Measurements from ENCODE around the gene WNT1. TPM values are rescaled to one million over a fixed set of nuclear protein-coding genes. Genes with fewer than 3 reads are reported as not detected.

The WNT1 gene
- total RNA-seq, 1 experiment from 2014 or later, result not detected

GRCh38 chr12:48969833-48970701 lies 8.1 kb upstream of the WNT1 start:
- Mint-ChIP-seq H3K27ac (ENCODE audit: unreplicated experiment) (no peak overlapping the region), H3K9me3 (ENCODE audit: low read depth, unreplicated experiment) (no peaks in the 10 kb centered on the region), H3K4me1 (ENCODE audit: low read depth, unreplicated experiment) (peaks cover 18% of the 10 kb centered on the region), H3K36me3 (ENCODE audit: insufficient read depth, unreplicated experiment) (no peaks in the 10 kb centered on the region), H3K27me3 (ENCODE audit: unreplicated experiment) (peaks cover 84% of the 10 kb centered on the region), H3K4me3 (ENCODE audit: low read depth, unreplicated experiment) (peak overlapping the region; percentile 19)
- CTCF ChIA-PET, result no interaction called here
- no peak for DNase-seq
- intact Hi-C loops (cut with micrococcal nuclease; ENCODE audit: unreplicated experiment), result loop anchor here (10.0 kb wide), 1 partner anchor 115 kb away; the partner anchor contains the start of gene DDX23
- TF ChIP-seq CTCF (IDR thresholded peaks at IDR 0.05; ENCODE audit: unreplicated experiment), result no peak
- BruUV-seq (replicated peaks), result no TSS peak

- Mint-ChIP-seq H3K9me3 (ENCODE audit: low read depth, unreplicated experiment) (no peaks in the 10 kb centered on the region), H3K4me3 (ENCODE audit: low read depth, unreplicated experiment) (peak overlapping the region; percentile 58), H3K36me3 (ENCODE audit: insufficient read depth, unreplicated experiment) (no peaks in the 10 kb centered on the region), H3K27ac (ENCODE audit: unreplicated experiment) (no peak overlapping the region), H3K4me1 (ENCODE audit: low read depth, unreplicated experiment) (peaks cover 18% of the 10 kb centered on the region), H3K27me3 (ENCODE audit: unreplicated experiment) (peaks cover 84% of the 10 kb centered on the region)
- no peak for DNase-seq
- CTCF ChIA-PET, result no interaction called here
- intact Hi-C loops (cut with micrococcal nuclease; ENCODE audit: unreplicated experiment), result loop anchor here (10.0 kb wide), 1 partner anchor 116 kb away; the partner anchor contains the start of gene DDX23
- TF ChIP-seq CTCF (IDR thresholded peaks at IDR 0.05; ENCODE audit: unreplicated experiment), result no peak
- BruUV-seq (replicated peaks), result no TSS peak
Observed at GRCh38 chr12:48970702-48971334, 7.3 kb upstream of the WNT1 start.

GRCh38 chr12:48972213-48972951 lies 5.7 kb upstream of the WNT1 start:
- intact Hi-C loops (cut with micrococcal nuclease; ENCODE audit: unreplicated experiment), result loop anchor here (10.0 kb wide), 1 partner anchor 118 kb away; the partner anchor contains the start of gene DDX23
- CTCF ChIA-PET, result interaction anchor here (0.5 kb wide), 1 partner anchor 10 kb away, joined by 5 read pairs; no protein-coding TSS in a partner anchor
- H3K9me3 Mint-ChIP-seq (ENCODE audit: low read depth, unreplicated experiment), result no peaks in the 10 kb centered on the region
- no peak for TF ChIP-seq CTCF (IDR thresholded peaks at IDR 0.05; ENCODE audit: unreplicated experiment)
- peak overlapping the region; percentile 13 for H3K27ac Mint-ChIP-seq (ENCODE audit: unreplicated experiment)
- no TSS peak for BruUV-seq (replicated peaks)
- H3K27me3 Mint-ChIP-seq (ENCODE audit: unreplicated experiment), result peaks cover 91% of the 10 kb centered on the region
- peaks cover 23% of the 10 kb centered on the region for H3K4me1 Mint-ChIP-seq (ENCODE audit: low read depth, unreplicated experiment)
- no peaks in the 10 kb centered on the region for H3K36me3 Mint-ChIP-seq (ENCODE audit: insufficient read depth, unreplicated experiment)
- DNase-seq, result no peak
- H3K4me3 Mint-ChIP-seq (ENCODE audit: low read depth, unreplicated experiment), result peak overlapping the region; percentile 58

- no peak overlapping the region for H3K27ac Mint-ChIP-seq (ENCODE audit: unreplicated experiment)
- intact Hi-C loops (cut with micrococcal nuclease; ENCODE audit: unreplicated experiment), result loop anchor here (10.0 kb wide), 1 partner anchor 118 kb away; the partner anchor contains the start of gene DDX23
- H3K36me3 Mint-ChIP-seq (ENCODE audit: insufficient read depth, unreplicated experiment), result no peaks in the 10 kb centered on the region
- TF ChIP-seq CTCF (IDR thresholded peaks at IDR 0.05; ENCODE audit: unreplicated experiment), result no peak
- no peak for DNase-seq
- peaks cover 27% of the 10 kb centered on the region for H3K4me1 Mint-ChIP-seq (ENCODE audit: low read depth, unreplicated experiment)
- CTCF ChIA-PET, result interaction anchor here (0.5 kb wide), 1 partner anchor 11 kb away, joined by 5 read pairs; no protein-coding TSS in a partner anchor
- H3K9me3 Mint-ChIP-seq (ENCODE audit: low read depth, unreplicated experiment), result no peaks in the 10 kb centered on the region
- peaks cover 93% of the 10 kb centered on the region for H3K27me3 Mint-ChIP-seq (ENCODE audit: unreplicated experiment)
- no peak overlapping the region for H3K4me3 Mint-ChIP-seq (ENCODE audit: low read depth, unreplicated experiment)
- BruUV-seq (replicated peaks), result no TSS peak
Observed at GRCh38 chr12:48972952-48973483, 5.1 kb upstream of the WNT1 start.

Data from Calu3 (cell line).